Activated naive CD4-positive, alpha-beta T cell treated with Interleukin-2 at 50 U/mL for 16 hours (primary cell): Measurements from ENCODE around the gene ANKS1A.

ENCODE experiments used
- DNase-seq: peaks from one replicate; pipeline ENCODE4 v3.0.0-alpha.2; 2020

Gene ANKS1A

DNA sequence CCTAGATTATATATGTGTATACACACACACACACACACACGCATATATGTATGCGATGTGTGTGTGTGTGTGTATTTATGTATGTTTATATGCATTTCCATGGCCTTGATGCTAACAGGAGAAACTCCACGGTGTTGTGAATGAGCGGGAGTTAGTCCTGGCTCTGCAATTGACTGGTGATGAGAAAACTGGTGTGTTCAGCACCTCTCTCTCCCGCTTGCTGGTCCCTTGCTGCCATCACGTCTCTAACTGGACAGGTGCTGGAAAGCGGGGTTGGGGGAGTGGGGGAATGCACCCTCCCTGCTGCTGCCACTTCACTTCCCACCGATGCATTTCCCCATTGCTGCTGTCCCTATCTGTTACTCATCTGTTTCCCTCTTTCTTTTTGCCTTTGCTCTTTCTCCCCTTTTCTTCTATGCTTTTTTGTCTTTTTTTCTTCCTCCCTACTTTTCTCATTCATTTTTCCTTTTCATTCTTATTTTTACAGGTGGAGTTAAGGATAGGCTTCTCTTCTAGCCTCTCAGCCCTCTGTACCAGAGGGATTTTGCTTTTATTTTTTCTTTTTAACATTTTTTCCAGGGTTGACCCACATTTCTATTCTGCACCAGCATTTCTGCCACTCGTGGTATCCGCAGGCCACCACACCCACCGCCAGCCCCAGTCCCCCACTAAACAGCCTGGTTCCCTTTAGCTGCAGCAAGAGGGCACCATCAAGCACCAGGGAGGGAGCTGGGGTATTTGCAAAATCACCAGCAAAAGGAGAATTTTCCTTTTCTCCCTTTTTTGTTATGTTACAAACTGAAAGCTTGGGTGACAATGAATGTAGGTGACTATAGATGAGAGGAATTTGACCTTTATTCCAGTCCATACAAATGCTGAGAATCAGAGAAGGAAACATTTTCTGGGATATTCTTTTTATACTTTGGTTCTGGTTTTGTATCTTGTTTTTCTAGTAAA is 136.5 kb downstream of the ANKS1A start:
- DNase-seq, result no peak

DNA sequence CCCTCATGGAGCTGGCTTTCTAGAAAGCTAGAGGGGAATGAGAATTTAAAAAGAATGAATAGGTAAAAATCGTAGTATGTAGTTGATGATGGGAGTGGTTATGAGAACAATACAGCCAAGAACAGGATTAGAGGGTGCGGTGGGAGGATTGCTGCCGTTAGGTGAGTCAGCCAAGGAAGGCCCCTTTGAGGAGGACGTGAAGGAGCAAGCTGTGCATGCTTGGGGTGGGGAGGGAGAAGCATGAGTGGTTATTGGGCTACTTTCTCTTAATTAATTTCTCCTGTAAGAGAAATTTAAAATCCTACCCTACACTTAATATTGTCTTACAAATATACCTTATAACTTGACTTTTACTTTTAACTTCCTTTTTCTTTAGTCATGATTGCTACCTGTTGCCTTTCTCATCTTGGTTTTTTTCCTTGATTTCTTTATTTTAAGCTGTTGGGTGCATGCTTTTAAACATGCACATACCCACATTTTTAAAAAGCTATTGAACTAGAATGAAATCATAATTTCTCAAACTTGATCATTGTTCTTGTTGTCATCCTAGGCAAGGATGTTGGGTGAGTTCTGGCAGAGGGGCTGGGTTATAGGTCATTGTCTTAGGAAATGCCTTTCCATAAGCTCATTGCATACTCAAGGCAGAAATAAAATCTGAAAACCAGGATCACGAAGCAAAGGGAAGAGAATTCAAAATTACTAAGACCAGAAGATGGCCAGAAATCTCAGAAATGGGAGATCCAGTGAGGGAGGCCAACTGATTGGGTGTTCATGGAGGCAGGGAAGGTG is 137.6 kb downstream of the ANKS1A start:
- DNase-seq, result no peak

DNA sequence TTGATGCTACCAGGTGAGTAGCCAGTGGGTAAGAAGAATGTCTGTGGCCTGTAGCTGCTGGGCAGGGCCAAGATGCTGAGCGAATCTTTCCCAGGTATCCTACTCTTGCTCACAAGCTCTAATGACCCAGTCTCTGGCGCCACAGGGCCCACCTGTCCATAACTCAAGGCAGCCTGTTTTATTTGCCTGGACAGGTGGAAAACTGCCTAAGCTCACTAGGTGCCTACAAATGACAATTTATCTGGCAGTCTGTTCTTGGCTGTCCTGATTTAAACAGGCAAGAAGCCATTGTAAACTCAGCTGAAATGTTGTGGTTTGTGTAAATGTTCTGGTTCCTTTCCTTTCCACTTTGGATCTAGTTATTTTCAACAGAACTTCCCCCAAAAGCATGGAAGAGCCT is 138.8 kb downstream of the ANKS1A start:
- DNase-seq, result no peak

DNA sequence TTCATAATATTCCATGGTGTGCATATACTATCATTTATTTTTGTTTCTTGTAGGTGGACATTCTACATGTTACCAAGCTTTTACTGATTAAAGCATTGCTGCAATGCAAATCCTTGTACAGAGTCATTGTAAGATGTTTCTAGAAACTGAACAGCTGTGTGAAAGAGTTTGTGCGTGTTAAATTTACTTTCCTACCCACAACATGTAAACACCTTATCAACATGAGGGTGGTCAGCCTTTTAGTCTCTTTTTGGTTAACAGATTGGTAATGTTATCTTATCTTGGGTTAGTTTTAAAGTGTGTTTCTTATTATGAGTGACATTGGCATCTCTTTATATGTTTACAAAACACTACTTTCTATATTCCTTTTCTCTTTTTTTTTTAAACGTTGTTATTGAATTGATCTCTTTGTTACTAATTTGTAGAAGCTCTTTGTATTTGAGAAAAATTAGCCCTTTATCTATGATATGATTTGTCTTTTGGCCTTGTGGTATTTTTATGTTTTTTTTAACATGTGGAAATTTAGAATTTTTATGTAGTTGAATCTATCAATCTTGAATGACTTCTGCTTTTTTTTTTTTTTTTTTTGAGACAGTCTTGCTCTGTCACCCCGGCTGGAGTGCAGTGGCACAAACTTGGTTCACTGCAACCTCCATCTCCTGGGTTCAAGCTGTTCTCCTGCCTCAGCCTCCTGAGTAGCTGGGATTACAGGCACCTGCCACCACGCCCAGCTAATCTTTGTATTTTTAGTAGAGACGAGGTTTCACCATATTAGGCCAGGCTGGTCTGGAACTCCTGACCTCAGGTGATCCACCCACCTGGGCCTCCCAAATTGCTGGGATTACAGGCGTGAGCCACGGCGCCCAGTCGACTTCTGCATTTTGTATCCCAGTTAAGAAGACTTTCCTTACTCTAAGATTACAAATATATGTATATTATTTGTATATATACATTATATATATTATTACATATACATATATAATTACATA is 140.0 kb downstream of the ANKS1A start:
- no peak for DNase-seq

DNA sequence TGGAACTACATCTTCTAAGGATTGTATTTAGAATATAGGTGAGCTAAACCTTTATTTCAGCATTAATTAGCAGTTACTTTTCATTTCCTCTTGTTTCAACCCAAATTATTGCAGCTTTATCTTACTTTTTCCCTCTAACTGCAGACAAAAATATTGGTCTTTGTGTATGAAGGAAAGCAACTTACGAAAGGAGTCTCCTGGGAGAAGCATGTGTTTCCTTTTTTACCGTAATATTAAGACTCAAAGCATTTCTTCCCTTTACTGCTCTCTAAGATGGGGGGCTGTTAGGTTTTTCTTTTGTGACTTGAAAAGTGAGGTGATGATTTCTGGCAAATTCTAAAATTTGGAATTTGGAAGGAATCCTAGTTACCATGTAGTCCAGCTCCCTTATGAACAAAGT is 141.0 kb downstream of the ANKS1A start:
- DNase-seq, result no peak

DNA sequence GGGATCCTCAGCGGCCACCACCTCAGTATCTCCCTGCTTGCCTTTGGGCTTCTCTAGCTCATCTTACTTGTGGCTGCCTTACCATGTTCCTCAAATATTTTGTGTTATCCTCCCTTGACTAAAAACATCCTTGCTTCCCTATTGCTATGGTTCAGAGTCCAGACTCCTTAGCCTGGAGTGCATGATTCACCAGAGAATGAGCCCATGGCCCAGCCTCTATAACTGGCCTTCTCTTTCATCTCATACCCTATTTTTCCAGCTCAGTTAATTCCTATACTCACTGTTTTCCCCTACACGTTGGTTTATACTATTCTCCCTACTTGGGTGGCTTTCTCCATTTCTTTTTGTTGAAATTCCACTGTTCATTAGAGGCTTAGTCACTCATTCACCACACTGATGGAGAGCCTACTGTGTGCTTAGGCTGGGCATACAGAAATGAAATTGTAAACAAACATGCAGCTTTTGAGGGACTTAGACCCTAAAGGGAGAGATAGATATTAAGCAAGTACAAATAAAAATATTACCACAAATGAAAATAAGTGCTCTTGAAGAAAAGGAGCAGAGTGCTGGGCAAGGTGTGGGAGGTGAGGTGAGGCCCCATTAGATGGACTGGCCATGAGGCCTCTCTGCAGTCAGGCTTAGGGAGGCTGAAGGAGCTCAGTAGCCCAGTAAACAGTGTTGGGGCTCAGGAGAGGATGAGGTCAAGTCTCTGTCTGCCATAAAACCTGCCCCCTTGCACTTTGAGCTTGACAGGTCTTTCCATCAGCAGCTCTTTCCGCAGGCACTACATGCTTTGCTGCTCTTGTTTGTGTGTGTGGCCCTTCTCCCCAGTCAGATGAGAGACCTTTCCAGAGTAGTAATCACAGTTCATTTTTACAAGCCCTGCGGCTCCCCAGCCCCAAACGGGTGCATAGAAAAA is 142.8 kb downstream of the ANKS1A start:
- no peak for DNase-seq

DNA sequence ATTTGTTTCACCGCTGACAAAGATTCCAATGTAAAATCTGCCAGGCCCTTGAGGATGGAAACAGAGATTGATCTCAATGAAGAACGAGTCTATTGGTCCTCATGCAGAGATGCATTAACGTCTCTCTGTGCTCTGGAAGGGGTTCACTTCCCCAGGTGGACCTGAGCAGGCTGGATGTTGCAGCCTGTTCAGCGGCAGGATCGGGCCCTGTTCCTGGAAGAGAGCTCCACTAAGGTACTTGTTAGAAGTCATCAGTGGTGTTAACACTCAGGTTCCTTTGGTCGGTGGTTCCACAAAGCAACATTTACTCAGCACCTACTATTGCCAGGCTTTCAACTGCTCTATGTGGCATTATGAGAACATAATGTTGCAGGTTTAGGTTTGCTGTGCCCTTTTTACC is 144.6 kb downstream of the ANKS1A start:
- DNase-seq, result no peak

DNA sequence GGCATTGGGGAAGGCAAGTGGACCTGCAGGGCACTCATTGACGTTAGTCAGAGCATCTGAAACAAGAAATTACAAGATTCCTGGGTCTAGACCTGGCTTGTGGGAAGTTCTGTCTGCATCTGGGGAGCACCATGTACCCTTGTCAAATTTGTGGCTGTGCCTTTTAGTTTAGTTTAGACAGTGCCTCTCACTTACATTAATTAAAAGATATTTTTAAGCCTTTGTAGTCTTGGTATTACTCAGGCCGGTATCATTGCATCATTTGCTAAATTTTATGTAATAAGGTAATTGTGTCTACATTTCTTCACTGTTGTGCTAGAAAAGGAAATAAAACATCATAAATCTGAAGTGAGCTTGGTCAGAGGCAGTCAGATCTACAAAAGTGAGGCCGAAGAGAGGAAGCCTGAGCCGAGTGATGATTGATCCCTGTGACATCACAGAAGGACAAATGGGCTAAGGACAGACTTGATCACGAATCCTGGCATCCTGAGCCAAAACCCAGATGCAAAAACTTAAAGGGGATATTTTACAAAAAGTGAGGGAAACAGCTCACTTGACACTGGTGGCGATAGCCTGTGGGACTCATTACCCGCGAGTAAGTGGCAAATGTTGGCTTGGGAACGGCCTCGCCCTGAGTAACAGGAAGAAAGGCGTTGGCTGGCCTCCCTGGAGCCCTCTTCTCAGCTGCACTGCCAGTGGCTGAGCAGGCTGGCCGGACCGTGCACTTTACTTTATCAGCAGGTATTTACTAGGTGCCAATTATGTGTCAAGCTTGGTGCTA is 145.5 kb downstream of the ANKS1A start:
- no peak for DNase-seq

DNA sequence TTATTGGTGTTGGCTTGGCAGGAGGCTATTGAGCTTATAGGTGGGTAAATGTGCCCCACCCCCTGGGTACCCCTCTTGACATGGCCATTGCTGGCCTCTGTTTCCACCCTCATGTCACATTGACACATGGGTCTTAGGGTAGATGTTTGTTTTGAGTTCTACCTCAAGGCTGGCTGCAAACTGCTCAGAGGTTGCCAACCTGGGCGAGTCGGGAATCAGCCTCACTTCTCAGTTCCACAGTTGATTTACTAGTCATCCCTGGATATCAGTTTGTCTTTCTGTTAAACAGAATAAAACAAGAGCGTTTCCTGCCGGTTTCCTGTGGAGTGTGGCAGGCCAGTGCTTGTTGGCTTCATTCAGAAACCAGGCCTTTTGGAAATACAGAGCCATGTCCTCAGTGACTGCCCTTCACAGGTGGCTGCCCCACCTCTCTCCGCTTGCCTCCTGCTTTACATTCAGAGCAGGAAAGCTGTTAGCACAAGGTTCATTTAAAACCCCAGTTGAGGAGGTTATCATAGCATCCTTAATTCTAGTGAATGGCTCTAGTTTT is 146.5 kb downstream of the ANKS1A start:
- no peak for DNase-seq

DNA sequence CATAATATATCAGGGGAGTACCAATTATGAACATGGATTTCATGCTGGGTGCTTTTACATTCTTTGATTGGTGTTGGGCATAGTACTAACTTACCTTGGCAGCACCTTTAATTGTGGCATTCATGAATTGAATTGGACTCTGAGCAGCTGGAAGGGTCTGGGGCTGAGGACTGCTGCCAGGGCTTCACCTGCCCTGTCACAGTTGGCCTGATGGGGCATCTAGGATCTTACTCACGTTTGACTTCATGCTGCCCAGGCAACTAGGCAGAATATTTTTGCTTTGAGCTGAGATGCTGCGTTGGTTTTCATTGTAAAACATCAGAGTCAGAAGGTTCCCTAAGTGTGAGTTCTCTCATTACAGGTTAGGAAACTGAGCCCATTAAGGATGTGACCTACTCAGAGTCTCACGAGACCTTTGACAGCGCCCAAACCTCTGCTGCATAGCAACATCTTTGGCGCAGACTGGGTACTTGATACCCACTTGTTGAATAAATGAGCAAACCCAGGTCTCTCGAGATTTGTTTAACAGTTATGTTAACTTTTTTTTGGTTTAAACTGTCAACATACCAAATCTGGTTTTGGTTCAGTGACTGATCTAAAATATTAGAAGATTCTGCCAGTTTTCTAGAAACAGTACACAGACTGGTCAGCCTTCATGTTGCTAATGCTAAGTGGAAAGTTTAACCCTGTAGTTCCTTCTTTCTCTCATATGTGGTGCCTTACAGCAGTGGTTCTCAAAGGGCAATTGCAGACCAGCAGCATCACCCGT is 147.2 kb downstream of the ANKS1A start:
- DNase-seq, result no peak

DNA sequence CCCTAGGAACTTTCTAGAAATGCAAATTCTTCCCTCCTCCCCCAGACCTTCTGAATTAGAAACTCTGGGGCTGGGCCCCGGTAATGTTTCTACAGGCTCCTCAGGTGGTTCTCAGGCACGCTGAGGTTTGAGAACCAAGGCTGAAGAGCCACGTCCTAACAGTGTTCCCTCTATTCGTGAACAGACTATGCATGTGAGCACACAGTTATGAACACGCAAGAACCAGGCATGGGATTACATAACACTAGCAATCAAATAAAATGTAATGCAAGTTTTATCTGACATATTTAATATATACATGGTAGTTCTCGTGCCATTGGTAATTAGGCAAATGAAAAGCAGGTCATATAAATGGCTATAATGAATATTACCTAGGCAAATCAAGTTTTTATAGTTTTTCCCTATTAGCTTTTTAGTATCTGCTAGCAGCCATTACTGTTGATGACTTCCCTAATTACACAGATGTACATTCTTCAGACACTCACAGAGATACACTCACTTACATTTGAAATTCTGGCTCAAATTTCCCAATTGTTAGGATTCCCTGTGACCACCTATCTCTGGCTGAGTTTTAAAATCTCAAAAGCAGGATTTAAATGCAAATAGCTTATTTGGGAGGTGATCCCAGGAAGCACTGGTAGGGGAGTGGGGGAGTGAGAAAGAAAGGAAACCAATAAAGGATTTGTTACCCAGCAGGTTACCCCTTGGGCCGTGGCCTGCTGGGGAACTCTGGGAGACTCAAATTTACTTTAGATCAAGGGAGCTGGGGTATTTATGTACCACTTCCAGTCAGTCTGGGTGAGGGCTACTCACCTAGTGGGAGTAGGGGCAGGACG is 148.0 kb downstream of the ANKS1A start:
- DNase-seq, result no peak

DNA sequence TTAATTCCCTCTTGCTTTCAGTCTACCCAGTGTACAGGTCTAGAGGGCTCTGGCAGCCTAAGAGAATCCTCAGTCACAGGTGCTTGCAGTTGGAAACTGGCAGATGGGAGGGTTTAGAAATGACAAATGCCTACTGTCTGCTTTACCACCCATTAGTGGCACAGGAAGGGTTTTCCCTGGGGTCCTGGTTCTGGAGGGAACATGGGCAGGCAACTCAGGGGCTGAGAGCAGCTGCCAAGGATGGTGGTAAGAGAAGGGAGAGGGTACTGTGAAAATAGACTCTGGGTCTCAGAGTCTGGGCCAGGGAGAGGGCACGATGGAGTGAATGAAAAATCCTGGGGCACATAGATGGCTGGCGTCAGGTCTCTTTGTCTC is 148.6 kb downstream of the ANKS1A start:
- no peak for DNase-seq

DNA sequence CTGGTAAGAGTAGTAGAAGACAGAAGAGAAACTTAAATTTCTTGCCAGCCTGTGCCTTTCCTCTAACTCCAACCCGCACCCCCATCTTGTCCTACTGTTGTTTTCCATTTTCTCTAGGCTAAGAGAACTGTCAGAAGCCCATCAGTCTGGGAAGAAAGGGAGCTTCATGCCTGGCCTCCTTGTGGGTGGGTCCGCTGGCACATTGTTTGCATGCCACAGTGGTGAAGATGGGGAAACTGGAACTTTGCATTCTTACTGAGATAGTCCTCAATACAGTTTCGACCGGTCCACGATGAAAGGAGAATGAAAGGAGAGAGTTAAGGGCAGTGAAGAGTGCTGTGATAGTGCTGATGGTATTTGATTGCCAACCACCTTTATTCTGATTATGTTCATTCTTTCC is 149.0 kb downstream of the ANKS1A start:
- DNase-seq, result no peak

DNA sequence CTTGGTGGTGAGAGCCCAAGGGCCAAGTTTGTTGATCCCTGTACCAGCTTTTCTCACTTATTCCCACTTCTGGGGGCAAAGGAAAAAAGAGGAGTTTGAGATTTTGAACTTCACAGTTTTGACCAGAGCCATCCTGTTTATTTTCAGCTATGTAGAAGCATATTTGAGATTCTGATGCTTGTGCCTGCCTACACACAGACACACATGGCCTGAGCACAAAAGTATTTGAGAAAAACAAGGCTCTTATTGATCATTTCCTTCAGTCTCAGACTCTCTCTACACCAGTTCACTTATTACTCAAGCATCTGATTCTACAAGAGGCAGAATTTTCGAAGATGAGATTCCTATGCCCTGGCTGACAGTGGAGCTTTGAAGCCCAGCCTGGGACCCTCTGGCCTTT is 151.3 kb downstream of the ANKS1A start:
- DNase-seq, result no peak

DNA sequence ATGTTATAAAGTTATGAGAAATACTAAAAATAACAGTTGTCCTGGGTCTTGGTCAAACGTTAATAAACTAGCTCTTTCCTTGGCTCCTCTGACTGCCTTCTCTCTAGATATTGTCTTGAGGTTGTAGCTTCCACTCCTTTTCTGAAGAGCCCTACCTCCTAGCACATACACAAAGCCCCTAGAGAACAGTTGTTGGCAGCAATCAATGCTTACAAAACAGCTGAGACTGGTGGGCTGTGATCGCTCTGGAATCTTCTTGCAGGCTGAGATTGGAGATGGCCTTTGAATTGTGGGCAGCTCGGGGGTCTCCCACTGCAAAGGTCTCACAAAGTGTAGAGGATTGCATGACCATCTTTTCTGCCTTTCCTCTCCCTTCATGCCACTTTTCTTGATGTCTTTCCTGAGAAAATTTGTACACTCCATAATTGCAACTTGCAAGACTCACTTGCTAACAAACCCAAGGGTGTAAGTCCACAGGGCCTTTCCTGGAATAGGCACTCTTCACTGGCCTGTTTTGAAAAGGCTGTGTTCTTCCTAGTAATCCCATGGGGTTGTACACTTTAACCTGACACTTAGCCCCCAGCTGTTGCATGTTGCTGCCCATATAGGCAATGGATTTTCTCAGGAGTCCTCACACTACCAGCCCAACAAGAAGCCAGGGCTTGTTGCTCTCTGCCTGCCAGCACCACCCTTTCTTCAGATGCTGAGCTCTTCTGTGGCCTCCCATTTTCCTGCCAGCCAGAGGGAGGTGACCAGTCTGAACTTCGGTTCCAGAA is 152.2 kb downstream of the ANKS1A start:
- no peak for DNase-seq

DNA sequence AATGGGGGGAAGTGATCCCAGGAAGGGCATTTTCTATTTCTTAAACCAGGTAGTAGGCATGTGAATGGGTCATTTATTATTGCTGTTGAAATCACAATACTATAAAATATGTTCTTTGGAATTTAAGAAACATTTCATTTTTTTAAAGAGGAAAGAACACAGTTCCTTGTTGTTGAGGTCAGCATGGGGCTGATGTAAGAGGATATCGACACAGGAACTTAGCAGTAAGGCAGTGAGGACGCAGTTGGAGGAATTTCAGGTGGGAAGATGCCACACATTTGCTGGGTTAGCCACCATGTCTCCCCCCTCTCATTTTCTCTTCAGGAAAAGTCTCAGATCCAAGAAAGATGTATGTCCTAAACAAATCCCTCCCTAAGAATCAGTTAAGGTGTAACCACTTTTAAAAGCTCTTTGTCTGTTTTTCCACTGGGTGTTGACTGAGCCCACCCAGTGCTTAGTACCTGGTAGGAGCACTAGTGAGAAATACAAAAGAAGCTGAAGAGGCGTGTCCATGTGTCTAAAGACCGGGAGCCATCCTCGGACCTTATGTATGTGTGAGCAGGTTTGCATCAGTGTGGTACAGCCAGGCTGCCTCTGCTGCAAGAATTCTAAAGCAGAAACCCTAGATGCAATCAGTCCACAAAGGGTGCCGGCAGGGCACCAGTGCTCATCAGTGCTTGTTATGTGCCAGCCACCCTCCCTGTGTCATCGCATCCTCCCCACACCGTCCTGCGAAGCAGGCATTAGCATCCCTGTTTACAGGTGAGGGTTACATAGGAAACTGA is 153.2 kb downstream of the ANKS1A start:
- no peak for DNase-seq
